ENCODE data around the gene SORT1. TPM values are rescaled to one million over a fixed set of nuclear protein-coding genes. Genes with fewer than 3 reads are reported as not detected.

SORT1 gene
- total RNA-seq, 1 experiment from 2014 or later, result 56.5 TPM

DNA sequence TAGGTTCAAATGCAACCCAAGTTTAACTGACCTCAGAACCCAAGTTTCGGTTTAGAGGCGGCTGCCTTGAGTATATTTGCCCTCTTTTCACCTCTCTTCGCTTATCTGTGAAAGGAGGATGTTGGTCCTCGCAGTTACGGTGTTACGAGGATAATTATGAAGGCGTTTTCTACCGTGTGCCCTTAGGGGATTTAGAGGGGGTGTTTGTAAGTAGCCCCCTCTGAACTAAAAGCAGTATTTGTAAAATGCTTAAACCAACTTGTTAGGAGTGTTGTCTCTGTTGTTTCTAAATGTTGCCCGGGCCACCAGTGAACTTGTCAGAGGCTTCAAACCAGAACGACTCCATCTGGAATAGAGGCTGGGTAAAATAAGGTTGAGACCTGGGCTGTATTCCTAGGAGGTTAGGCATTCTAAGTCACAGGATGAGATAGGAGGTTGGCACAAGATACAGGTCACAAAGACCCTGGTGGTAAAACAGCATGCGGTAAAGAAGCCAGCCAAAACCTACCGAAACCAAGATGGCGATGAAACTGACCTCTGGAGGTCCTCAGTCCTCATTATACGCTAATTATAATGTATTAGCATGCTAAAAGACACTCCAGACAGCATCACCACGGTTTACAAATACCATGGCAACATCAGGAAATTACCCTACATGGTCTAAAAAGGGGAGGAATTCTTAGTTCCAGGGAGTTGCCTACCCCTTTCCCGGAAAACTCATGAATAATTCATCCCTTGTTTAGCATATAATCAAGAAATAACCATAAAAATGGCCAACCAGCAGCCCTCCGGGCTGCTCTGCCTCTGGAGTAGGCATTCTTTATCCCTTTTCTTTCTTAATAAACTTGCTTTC is 113.7 kb downstream of the SORT1 start:
- Histone ChIP-seq H3K4me3 (ENCODE audit: low read depth, low read length, poor library complexity, severe bottlenecking) (peak overlapping the region; percentile 88), H3K9me3 (ENCODE audit: low read depth, low read length, poor library complexity, severe bottlenecking) (no peaks in the 10 kb centered on the region), H3K27ac (ENCODE audit: low read depth, low read length, poor library complexity, severe bottlenecking) (peak overlapping the region; percentile 82), H3K4me1 (ENCODE audit: insufficient read depth, low read length, poor library complexity, severe bottlenecking) (peaks cover 28% of the 10 kb centered on the region), H3K27me3 (replicated peaks; ENCODE audit: insufficient read depth, low read depth, low read length, poor library complexity) (no peaks in the 10 kb centered on the region), H3K36me3 (ENCODE audit: insufficient read depth, low read length, poor library complexity, severe bottlenecking) (peaks cover 22% of the 10 kb centered on the region)
- BruUV-seq (replicated peaks), result no TSS peak
- ChIA-PET POLR2A (ENCODE audit: low non-redundant PET) (no interaction called here), CTCF (interaction anchor here (0.7 kb wide), 1 partner anchor 147 kb away, joined by 4 read pairs; no protein-coding TSS in a partner anchor)
- intact Hi-C loops (cut with micrococcal nuclease; ENCODE audit: unreplicated experiment), result loop anchor here (2.0 kb wide), 1 partner anchor 115 kb away; no protein-coding TSS in a partner anchor
- no peak for TF ChIP-seq EZH2 (IDR thresholded peaks at IDR 0.05; ENCODE audit: borderline replicate concordance, low read depth, low read length, poor library complexity, severe bottlenecking)
- TF ChIP-seq, protein P1, sequence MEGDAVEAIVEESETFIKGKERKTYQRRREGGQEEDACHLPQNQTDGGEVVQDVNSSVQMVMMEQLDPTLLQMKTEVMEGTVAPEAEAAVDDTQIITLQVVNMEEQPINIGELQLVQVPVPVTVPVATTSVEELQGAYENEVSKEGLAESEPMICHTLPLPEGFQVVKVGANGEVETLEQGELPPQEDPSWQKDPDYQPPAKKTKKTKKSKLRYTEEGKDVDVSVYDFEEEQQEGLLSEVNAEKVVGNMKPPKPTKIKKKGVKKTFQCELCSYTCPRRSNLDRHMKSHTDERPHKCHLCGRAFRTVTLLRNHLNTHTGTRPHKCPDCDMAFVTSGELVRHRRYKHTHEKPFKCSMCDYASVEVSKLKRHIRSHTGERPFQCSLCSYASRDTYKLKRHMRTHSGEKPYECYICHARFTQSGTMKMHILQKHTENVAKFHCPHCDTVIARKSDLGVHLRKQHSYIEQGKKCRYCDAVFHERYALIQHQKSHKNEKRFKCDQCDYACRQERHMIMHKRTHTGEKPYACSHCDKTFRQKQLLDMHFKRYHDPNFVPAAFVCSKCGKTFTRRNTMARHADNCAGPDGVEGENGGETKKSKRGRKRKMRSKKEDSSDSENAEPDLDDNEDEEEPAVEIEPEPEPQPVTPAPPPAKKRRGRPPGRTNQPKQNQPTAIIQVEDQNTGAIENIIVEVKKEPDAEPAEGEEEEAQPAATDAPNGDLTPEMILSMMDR (conservative IDR thresholded peaks at IDR 0.05; ENCODE audit: low read depth, low read length), result no peak
- DNase-seq (ENCODE audit: low spot score), result peak; percentile 66

- ChIA-PET POLR2A (ENCODE audit: low non-redundant PET) (no interaction called here), CTCF (interaction anchor here (0.6 to 1.0 kb wide), 3 partner anchors 116 to 640 kb away, joined by 4 to 5 read pairs (median 4); no protein-coding TSS in a partner anchor)
- Histone ChIP-seq H3K27me3 (replicated peaks; ENCODE audit: insufficient read depth, low read depth, low read length, poor library complexity) (no peaks in the 10 kb centered on the region), H3K9me3 (ENCODE audit: low read depth, low read length, poor library complexity, severe bottlenecking) (no peaks in the 10 kb centered on the region), H3K27ac (ENCODE audit: low read depth, low read length, poor library complexity, severe bottlenecking) (peak within 1 kb of the TSS; percentile 82), H3K4me3 (ENCODE audit: low read depth, low read length, poor library complexity, severe bottlenecking) (peak within 1 kb of the TSS; percentile 88), H3K4me1 (ENCODE audit: insufficient read depth, low read length, poor library complexity, severe bottlenecking) (peaks cover 28% of the 10 kb centered on the region), H3K36me3 (ENCODE audit: insufficient read depth, low read length, poor library complexity, severe bottlenecking) (peaks cover 28% of the 10 kb centered on the region)
- intact Hi-C loops (cut with micrococcal nuclease; ENCODE audit: unreplicated experiment), result loop anchor here (2.0 kb wide), 1 partner anchor 116 kb away; no protein-coding TSS in a partner anchor
- TF ChIP-seq, protein P1 (conservative IDR thresholded peaks at IDR 0.05; ENCODE audit: low read depth, low read length), result peak; percentile 56
- TF ChIP-seq EZH2 (IDR thresholded peaks at IDR 0.05; ENCODE audit: borderline replicate concordance, low read depth, low read length, poor library complexity, severe bottlenecking), result no peak
- DNase-seq (ENCODE audit: low spot score), result peak; percentile 98
- TSS peak; percentile 93 for BruUV-seq (replicated peaks)
Observed at GRCh38 chr1:109282952-109283747, 114.6 kb downstream of the SORT1 start, which contains the start of gene PSRC1. Gene PSRC1, minus strand, starts transcription at chr1:109283145.

DNA sequence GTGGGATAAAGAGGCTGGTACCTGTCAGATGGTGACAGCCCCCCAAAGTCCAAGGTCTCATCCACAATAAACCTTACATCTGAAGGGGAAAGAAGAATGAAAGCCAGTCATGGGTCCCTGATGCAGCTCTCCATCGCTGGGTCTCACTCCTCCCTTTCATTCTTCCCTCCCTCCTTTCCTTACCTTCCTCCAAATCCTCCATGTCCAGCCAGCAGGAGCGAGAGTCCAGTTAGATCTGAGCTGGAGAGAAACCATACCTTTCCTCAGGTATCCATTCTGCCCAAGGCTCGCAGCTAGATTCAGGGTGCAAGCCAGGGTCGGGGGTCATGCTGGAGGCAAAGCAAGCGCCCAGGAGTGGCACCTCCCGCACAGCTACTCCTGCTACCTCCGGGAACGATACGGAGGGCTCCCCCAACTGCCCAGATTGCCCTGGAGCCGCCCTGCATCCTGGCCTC is 115.2 kb downstream of the SORT1 start:
- intact Hi-C loops (cut with micrococcal nuclease; ENCODE audit: unreplicated experiment), result loop anchor here (2.0 kb wide), 1 partner anchor 116 kb away; no protein-coding TSS in a partner anchor
- BruUV-seq (replicated peaks), result no TSS peak
- no peak for DNase-seq (ENCODE audit: low spot score)

More for the DNA sequence above, 115.2 kb downstream of the SORT1 start:
- Histone ChIP-seq H3K27me3 (replicated peaks; ENCODE audit: insufficient read depth, low read depth, low read length, poor library complexity) (no peaks in the 10 kb centered on the region), H3K36me3 (ENCODE audit: insufficient read depth, low read length, poor library complexity, severe bottlenecking) (peaks cover 28% of the 10 kb centered on the region), H3K4me3 (ENCODE audit: low read depth, low read length, poor library complexity, severe bottlenecking) (peak overlapping the region; percentile 88), H3K27ac (ENCODE audit: low read depth, low read length, poor library complexity, severe bottlenecking) (peak overlapping the region; percentile 82), H3K9me3 (ENCODE audit: low read depth, low read length, poor library complexity, severe bottlenecking) (no peaks in the 10 kb centered on the region), H3K4me1 (ENCODE audit: insufficient read depth, low read length, poor library complexity, severe bottlenecking) (peaks cover 28% of the 10 kb centered on the region)
- ChIA-PET CTCF (interaction anchor here (0.6 to 1.0 kb wide), 2 partner anchors 144 to 641 kb away, joined by 4 to 8 read pairs; partner anchors contain the start of gene PSMA5), POLR2A (ENCODE audit: low non-redundant PET) (no interaction called here)
- TF ChIP-seq, protein P1 (conservative IDR thresholded peaks at IDR 0.05; ENCODE audit: low read depth, low read length), result no peak
- TF ChIP-seq EZH2 (IDR thresholded peaks at IDR 0.05; ENCODE audit: borderline replicate concordance, low read depth, low read length, poor library complexity, severe bottlenecking), result no peak

Measured in A673 (cell line).